Astrocyte of the cerebellum (primary cell): ENCODE data around the gene GAGE12J.
"Not testable (repeated sequence)": the region's sequence is repeated elsewhere in the genome, so short reads cannot be mapped to it uniquely, and the experiment has no call there.

Experiments
- DNase-seq: peaks from one replicate; pipeline ENCODE4 v3.0.0-alpha.2; 2011; ENCODE audit warnings: low read depth
- H3K4me3 ChIP-seq: 2 replicates; pipeline ENCODE4 v1.5.1; 2011; ENCODE audit warnings: mild to moderate bottlenecking, low read depth, low read length, moderate library complexity
- CTCF ChIP-seq: IDR thresholded peaks from 2 replicates; pipeline ENCODE4 v1.5.1; 2012; ENCODE audit warnings: low read length, low read depth, moderate library complexity, mild to moderate bottlenecking; ENCODE audit errors: missing control alignments
- in situ Hi-C: cut with HindIII; loops from 2 replicates; pipeline ENCODE4 v1.10.0; 2017; ENCODE audit warnings: low sequenced_read_pairs

Gene GAGE12J

DNA sequence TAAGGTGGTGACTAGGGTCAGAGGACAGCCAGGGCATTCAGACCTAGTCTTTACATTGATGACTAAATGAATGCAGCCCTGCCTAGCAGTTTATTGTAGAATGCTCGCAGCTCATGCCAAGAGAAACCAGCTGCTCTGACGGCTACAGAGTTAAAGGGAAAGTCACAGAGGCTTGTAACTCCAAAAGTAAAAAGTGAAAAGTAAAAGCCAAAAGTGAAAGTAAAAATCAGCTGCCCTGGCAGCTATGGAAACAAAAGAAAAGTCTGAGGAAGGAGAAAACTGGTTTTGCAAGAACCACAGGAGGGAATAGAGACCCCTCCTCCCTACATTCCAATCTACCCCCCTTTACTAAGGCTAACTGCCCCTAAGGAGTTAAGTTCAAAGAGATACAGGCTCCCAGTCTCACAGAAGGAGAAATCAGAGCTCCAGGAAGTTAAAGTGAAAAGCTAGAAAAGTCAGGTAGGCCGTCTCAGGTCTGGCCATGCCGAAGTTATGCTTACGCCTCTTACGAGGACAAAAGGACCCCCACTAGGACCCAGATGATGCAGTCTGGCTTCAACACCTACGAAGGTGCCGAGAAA, 12.3 kb upstream of the GAGE12J start:
- no peak for TF ChIP-seq CTCF
- in situ Hi-C loops = no loop called here
- peak overlapping the region; percentile 14 for H3K4me3 ChIP-seq
- DNase-seq = no peak

DNA sequence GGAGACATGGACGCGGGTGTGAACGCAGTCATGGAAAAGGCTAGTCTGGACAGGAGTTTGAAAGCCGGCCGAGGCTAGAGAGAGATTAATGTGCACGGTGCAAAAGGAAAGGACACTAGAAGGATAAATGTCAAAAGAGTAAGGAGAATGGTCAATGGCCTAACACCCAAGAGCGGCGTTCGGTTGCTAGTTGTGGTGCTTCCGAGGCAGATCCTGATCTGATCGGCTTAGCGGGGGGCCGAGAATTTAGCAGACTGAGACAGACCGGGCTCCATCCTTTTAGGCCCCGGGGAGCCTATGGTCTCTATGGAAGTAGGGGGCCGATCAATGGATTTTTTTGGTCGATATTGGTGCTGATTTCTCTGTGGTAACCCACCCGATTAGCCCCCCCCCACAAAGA, 11.5 kb upstream of the GAGE12J start:
- no peak for TF ChIP-seq CTCF
- H3K4me3 ChIP-seq = no peak overlapping the region
- DNase-seq = no peak
- in situ Hi-C loops = no loop called here

GRCh38 chrX:49312176-49312575, 9.7 kb upstream of the GAGE12J start:
- DNase-seq = no peak
- TF ChIP-seq CTCF = no peak
- H3K4me3 ChIP-seq = no peak overlapping the region
- in situ Hi-C loops = no loop called here

DNA sequence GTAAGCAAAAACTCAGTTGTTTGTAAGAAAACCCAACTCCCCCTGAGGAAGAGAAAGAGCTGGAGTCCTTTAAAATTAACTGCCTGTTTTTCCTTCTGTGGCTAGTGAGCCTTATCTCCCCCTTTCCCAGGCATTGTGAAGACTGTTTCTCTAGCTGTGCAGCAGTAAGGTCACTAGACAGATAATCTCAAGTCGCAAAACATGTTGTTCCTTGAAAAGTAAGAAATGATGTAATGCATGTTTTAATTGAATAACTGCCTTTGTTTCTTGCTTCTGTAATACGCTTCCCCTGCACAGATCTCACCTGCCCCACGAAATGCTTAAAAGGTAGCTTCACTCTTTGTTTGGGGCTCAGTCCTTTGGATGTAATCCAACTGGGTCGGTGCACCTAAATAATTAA, 5.8 kb upstream of the GAGE12J start:
- TF ChIP-seq CTCF = no peak
- no peak for DNase-seq
- in situ Hi-C loops = no loop called here
- H3K4me3 ChIP-seq = no peak overlapping the region

DNA sequence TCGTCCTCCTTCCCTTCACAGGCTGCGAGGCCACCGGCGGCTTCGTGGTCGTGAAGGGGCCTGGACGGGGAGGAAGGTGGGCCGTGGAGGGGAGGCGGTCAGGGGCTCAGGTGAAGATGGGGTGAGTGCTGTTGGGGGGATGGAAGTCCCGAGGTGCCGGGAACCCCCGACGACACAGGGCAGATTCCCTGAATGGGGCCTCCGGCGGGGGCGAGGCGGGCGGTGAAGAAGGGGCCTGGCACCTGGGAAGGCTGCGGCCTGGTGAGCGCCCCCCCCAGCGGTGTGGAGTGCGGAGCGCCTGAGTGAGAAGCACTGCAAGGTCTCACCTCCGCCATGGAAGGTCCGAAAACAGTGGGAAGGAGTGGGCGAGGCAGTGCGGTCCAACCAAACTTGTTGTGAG, 429 bp downstream of the GAGE12J start:
- in situ Hi-C loops, H3K4me3 ChIP-seq: not testable (repeated sequence)

GRCh38 chrX:49323735-49324134, 1.9 kb downstream of the GAGE12J start:
- H3K4me3 ChIP-seq, DNase-seq, in situ Hi-C loops: not testable (repeated sequence)

More for the DNA sequence above, 429 bp downstream of the GAGE12J start:
- not testable (repeated sequence) for DNase-seq

DNA sequence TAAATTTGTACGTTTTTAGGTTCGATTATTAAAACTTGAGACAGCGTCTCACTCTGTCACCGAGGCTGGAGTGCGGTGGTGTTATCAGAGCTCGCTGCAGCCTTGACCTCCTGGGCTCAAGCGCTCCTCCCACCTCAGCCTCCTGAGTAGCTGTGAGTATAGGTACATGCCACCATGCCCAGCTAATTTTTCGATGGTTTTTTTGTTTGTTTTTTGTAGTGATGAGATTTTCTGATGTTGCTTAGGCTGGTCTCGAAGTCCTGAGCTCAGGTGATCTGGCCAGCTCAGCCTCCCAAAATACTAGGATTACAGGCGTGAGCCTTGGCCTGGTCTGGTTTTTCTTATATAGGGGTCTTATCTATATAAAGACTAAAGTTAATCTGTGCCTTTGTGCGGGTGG, 8.6 kb downstream of the GAGE12J start:
- H3K4me3 ChIP-seq, in situ Hi-C loops, DNase-seq: not testable (repeated sequence)

- in situ Hi-C loops, H3K4me3 ChIP-seq: not testable (repeated sequence)
Observed at GRCh38 chrX:49331282-49331681, 9.4 kb downstream of the GAGE12J start, which contains the start of gene GAGE13. Gene GAGE13, plus strand, starts transcription at chrX:49331582. Its CDS starts 1,156 bp downstream, at chrX:49332738.

DNA sequence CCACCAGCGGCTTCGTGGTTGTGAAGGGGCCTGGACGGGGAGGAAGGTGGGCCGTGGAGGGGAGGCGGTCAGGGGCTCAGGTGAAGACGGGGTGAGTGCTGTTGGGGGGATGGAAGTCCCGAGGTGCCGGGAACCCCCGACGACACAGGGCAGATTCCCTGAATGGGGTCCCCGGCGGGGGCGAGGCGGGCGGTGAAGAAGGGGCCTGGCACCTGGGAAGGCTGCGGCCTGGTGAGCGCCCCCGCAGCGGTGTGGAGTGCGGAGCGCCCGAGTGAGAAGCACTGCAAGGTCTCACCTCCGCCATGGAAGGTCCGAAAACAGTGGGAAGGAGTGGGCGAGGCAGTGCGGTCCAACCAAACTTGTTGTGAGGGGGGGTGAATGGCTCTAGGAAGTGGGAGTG, 10.0 kb downstream of the GAGE12J start:
- DNase-seq, in situ Hi-C loops, H3K4me3 ChIP-seq: not testable (repeated sequence)

More at GRCh38 chrX:49331282-49331681, 9.4 kb downstream of the GAGE12J start, which contains the start of gene GAGE13:
- not testable (repeated sequence) for DNase-seq

DNA sequence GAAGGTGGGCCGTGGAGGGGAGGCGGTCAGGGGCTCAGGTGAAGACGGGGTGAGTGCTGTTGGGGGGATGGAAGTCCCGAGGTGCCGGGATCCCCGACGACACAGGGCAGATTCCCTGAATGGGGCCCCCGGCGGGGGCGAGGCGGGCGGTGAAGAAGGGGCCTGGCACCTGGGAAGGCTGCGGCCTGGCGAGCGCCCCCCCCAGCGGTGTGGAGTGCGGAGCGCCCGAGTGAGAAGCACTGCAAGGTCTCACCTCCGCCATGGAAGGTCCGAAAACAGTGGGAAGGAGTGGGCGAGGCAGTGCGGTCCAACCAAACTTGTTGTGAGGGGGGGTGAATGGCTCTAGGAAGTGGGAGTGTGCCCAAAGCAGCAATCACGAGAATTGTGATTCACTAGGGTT, 19.6 kb downstream of the GAGE12J start:
- DNase-seq, H3K4me3 ChIP-seq, in situ Hi-C loops: not testable (repeated sequence)

- DNase-seq, in situ Hi-C loops, H3K4me3 ChIP-seq: not testable (repeated sequence)
Observed at GRCh38 chrX:49344496-49345175, 22.8 kb downstream of the GAGE12J start.

- DNase-seq, in situ Hi-C loops, H3K4me3 ChIP-seq: not testable (repeated sequence)
Observed at GRCh38 chrX:49345402-49345801, 23.6 kb downstream of the GAGE12J start.

DNA sequence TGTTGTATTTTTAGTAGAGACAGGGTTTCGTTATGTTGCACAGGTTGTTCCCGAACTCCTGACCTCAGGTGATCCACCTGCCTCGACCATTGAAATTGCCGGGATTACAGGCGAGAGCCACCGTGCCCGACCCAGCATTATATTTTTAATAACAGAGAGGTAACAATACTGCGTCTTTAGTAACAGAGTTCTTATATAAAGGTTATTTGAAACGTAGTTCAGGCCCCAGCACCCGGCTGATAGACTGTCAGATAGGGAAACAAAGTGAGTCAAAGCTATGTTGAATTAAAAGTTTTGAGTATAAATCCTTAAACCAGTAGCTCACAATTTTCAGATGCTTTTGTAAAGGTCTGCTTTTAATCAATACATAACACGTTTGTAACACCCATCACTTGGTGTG, 24.3 kb downstream of the GAGE12J start:
- in situ Hi-C loops, DNase-seq: not testable (repeated sequence)

More for the DNA sequence above, 24.3 kb downstream of the GAGE12J start:
- H3K4me3 ChIP-seq = not testable (repeated sequence)
